LHCN-M2 (cell line): ENCODE measurements around the gene ANKRD37. TPM values are rescaled to one million over a fixed set of nuclear protein-coding genes. Genes with fewer than 3 reads are reported as not detected.

Source experiments
- DNase-seq: peaks from one replicate; pipeline ENCODE4 v3.0.0-alpha.2; 2012; ENCODE audit warnings: low read depth
- total RNA-seq: library from RNA; depleted of rRNA; stranded (reverse); fragments of >200 nt; gene quantifications from 2 replicates; pipeline ENCODE4 v1.2.3, GENCODE V29; 2014; rRNA removed

The ANKRD37 gene
- total RNA-seq, 1 experiment from 2014 or later, result 14.4 TPM

GRCh38 chr4:185412412-185412811, 15.8 kb downstream of the ANKRD37 start:
- no peak for DNase-seq

- no peak for DNase-seq
These were observed 20.3 kb downstream of the ANKRD37 start for GRCh38 chr4:185416955-185417354.

GRCh38 chr4:185421366-185422124, 24.9 kb downstream of the ANKRD37 start:
- peak; percentile 76 for DNase-seq

- no peak for DNase-seq
These were observed 28.4 kb downstream of the ANKRD37 start for GRCh38 chr4:185424905-185425646.

- DNase-seq, result peak; percentile 89
These were observed 29.2 kb downstream of the ANKRD37 start, which contains the start of gene UFSP2 for GRCh38 chr4:185425647-185426352. UFSP2 (minus strand) TSS chr4:185425964; CDS start chr4:185425868, 96 bp downstream.

GRCh38 chr4:185426960-185427688, 30.5 kb downstream of the ANKRD37 start:
- DNase-seq, result no peak

- no peak for DNase-seq
These were observed 33.0 kb downstream of the ANKRD37 start for GRCh38 chr4:185429660-185430059.

- no peak for DNase-seq
These were observed 38.8 kb downstream of the ANKRD37 start for GRCh38 chr4:185435466-185435865.

GRCh38 chr4:185437809-185438208, 41.2 kb downstream of the ANKRD37 start:
- DNase-seq, result no peak

- no peak for DNase-seq
These were observed 44.8 kb downstream of the ANKRD37 start for GRCh38 chr4:185441479-185441878.

GRCh38 chr4:185445209-185445608, 48.6 kb downstream of the ANKRD37 start:
- DNase-seq, result no peak

Other genes with a start within 250 kb of the ANKRD37 start
- gene CFAP97, start 192.8 kb upstream of the ANKRD37 start, total RNA-seq, result 46.2 and 47.4 TPM in 2 replicates
- gene SNX25, start 187.2 kb upstream of the ANKRD37 start, total RNA-seq, result 23.0 and 28.3 TPM in 2 replicates
- 0.45 and 1.1 TPM in 2 replicates for gene LRP2BP, start 917 bp upstream of the ANKRD37 start, total RNA-seq
- 39.2 and 42.8 TPM in 2 replicates for gene UFSP2, start 29.1 kb downstream of the ANKRD37 start, total RNA-seq
- 2.7 and 4.4 TPM in 2 replicates for gene CCDC110, start 74.9 kb downstream of the ANKRD37 start, total RNA-seq
- gene PDLIM3, start 138.7 kb downstream of the ANKRD37 start, total RNA-seq, result 783 and 1,256 TPM in 2 replicates